Embryonic facial prominence (tissue), 1 donor: ENCODE measurements around the gene DCLK1.

ENCODE experiments used
- DNase-seq: peaks from one replicate; pipeline ENCODE4 v3.0.0-alpha.2; 2016; ENCODE audit errors: extremely low spot score

Gene DCLK1

DNA sequence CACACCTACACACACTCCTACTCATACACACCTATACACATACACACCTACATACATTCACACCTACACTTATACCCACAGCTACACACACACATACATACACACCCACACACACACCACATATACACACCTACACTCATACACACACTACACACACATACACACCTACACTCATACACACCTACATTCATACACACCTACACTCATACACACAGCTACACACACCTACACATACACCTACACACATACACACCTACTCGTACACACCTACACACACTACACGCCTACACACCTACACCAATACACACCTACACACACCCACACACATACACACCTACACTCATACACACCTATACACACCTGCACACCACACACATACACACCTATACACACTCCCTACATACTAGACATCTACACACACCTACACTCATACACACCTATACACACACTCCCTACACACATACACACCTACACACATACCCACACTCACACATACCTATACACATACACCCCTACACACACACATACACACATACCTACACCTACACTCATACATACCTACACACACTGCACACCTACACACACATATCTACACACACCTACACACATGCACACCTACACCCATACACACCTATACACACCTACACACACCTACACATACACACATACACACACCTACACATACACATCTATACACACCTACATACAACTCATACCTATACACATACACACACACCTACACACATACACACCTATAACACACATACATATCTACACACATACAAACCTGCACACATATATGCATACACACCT is 369.5 kb downstream of the DCLK1 start:
- DNase-seq = no peak

GRCh38 chr13:35760735-35761281 is 370.4 kb downstream of the DCLK1 start:
- DNase-seq = no peak

DNA sequence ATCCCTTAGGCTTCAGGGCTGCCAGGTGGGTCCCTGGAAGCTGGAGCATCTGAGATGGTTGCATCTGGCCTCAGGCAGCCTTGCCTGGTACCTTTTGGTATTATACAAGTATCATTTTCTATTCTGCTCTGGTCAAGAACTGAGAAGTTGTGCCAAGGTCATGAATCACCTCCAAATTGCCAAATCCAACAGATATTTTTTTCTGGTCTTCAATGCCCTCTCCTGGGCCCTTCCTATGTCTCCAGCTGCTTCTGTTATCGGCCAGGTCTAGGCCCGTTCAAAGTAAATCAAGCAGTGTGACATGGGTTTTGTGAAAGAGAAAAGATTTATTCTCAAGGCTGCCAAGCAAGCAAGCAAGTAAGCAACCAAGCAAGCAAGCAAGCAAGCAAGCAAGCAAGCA is 383.6 kb downstream of the DCLK1 start:
- DNase-seq = no peak

DNA sequence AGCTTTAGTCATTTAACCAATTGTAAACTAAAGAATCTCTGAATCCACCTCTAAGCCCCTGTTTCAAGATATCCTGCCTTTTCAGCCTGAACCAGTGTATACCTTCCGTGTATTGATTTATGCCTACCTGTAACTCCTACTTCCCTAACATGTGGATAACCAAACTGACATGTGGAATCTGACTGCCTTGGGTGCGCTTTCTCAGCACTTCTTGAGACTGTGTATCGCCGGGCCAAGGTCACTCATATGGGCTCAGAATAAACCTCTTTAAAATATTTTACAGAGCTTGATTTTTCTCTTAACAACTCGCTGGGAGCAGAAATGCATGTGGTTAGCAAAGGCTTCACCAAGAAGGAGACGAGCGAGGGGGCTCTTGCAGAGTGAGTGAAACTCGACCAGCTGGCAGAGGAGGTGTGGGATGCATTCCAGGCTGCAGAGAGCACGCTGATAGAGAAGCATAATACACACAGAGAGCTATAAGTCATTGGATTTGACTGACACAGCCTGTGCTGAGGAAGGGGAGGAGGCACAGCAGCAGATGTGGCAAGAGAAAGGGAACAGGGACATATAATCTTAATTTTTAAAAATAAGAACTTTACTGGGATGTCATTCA is 386.5 kb downstream of the DCLK1 start:
- no peak for DNase-seq

DNA sequence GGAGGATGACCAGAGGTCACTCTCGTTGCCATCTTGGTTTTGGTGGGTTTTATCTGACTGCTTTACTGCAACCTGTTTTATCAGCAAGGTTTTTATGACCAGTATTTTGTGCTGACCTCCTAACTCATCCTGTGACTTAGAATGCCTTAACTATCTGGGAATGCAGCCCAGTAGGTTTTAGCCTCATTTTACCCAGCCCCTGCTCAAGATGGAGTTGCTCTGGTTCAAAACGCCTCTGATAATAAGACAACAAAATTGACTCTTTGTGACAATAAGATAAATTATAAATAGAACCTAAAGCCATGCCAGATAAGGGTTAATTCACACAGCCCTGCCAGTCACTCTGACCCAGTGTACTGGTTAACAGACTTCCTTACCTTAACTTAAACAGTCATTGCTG is 387.0 kb downstream of the DCLK1 start:
- DNase-seq = no peak

DNA sequence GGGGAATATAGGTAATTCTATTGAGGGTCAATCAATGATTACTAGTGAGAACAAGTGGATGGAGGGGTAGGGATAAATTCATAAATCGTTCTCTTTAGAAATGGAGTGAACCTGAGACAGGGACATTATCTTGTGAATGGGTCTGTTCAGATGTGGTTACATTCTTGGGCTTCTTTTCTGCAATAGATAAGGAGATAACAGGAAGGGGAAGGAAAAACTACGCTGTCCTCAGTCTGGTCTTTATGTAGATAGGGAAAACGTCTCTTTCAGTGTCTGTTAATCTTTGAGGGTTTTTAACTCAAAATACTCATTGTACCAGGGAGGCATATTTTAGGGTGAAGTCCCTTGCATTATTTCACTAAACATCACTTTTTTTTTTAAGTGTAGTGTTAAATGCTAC is 388.0 kb downstream of the DCLK1 start:
- no peak for DNase-seq

GRCh38 chr13:35741657-35742056 is 389.5 kb downstream of the DCLK1 start:
- no peak for DNase-seq

DNA sequence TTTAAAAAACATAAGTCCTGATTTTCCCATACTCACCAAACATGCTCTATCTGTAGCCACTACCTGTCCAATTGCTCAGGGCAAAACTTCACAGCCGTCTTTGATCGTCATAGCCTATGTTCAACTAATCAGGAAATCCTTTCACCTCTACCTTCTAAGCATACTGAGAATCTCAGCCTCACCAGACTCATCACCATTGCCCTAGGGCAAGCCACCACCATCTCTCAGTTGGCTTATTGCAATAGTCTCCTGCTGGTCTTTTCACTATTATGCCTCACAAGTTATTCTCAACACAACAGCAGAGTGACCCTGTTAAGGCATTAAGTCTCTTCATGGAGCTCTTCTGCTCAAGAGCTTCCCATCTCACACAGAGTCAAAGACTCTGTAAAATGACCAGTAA is 394.3 kb downstream of the DCLK1 start:
- DNase-seq = no peak

DNA sequence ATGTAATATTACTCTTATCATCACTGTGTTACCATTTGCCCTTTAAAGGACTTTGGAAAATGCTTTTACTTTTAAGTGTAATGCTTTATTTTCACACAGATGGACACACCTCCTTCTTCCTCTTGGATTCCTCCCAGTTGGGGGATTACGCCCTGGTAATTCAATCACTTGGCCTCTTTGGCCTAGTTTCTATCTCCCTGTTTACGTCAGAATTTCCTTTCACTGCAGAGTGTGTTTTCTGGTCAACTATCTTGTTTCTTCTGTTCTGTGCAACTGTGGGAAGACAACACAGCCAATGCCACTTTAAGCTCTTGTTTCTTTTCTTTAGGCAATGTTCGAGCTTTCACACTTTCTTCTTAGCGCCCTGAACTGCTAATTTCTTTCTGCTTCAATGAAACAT is 397.4 kb downstream of the DCLK1 start:
- no peak for DNase-seq

- DNase-seq = no peak
These were observed 398.6 kb downstream of the DCLK1 start for GRCh38 chr13:35732565-35732964.

- DNase-seq = no peak
These were observed 399.7 kb downstream of the DCLK1 start for GRCh38 chr13:35731471-35731870.

DNA sequence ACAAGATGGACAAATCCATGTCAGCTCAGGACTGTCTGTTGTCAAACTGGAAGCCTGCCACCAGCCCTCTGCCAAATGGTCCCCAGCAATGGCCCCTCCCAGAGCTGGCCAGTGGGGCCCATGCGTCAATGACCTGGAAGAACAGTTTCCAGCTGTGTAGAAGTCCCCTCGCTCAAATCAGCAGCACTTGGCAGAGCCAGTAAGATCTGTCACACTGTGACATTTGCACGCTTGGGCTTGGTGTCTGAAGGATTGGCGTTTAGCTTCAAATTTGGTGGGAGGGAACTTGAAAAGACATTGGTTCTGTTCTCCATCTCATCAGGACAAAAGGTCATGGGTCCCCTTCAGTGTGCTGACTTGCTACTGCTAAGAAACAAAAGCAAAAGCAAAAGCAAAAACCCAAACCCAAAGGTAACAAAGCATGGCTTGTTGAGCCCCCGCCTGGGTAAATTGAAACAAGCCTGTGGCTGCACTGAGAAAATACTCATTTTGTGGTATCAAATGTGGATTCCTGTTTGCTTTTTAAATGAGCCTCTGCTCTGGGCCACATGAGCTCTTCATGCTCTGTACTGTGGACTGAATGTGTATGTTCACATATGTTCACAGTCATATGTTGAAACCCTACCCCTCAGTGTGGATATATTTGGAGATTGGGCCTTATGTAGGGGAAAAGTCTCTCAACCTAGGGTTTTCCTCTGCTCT is 401.1 kb downstream of the DCLK1 start:
- no peak for DNase-seq

DNA sequence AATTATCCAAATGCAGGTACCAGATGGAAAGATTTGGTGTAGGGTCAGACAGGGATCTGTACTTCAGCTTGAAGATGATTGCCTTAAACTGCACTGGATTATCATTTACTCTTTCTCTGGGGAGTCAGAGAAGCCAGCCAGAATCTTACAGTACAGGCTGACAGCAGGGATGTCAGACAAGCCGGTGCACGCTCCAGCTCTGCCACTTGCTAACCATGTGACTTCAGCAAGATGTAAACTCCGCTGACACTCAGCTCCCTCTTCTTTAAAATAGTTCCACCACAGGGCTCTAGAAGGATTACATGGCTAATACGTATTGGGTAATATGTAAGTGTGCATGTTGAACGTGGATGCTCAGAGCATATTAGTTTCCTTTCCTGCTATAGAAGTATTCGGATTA is 403.3 kb downstream of the DCLK1 start:
- DNase-seq = no peak

DNA sequence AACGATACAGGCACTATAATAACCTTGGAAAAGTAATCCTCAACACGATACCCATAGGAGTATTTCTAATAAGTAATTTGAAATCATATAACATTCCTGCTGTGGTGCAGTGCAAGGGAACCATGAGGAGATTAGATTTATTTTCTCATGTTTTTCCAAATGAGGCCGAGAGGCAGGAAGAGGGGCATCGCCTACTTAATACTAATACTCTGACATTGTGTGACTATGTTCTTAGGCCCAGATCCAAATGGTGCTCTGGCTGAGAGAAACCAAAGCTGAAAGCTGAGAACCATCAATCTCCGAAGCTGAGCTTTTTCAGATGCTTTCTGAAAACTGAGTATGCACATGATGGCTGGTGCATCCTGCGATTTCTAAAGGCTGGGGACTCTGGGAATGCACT is 406.7 kb downstream of the DCLK1 start:
- DNase-seq = no peak

DNA sequence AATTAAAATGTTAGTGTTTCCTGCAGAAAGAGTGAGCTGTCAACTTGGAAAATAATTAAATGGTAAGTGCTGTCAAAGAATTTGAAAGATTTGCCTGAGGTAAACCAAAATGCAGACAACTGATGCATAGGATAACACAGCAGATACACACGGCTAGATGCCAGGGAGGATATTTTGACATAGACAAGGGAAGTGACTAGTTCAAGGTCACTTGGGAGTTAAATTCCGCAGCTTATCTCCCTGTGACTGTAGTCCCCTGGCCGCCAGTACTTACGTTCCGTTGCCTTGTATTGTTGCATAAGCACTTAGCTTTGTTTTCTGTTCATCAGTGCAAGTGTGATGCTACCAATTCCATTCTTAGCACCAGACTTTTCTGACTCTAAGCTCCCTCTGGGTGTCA is 407.4 kb downstream of the DCLK1 start:
- DNase-seq = no peak

DNA sequence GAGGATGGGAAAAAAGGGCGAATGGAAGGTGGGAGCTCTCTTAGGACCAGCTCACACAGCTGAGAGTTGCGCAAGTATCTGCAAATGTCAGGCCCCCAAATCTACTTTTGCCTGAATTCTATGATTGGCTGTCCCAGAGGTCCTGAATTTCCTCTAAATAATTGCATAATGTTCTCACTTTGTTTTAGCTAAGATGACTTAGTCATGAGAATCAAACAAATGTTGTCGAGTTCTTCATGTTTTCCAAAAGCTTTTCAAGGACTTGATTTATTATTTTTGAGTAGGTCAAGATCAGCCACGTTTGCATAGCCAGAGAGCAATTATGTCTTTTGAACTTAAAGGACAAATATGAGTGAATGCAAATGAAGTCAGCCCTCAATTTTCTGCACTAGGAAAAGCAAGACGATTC is 408.1 kb downstream of the DCLK1 start:
- no peak for DNase-seq

GRCh38 chr13:35722458-35723052 is 408.6 kb downstream of the DCLK1 start:
- DNase-seq = no peak

DNA sequence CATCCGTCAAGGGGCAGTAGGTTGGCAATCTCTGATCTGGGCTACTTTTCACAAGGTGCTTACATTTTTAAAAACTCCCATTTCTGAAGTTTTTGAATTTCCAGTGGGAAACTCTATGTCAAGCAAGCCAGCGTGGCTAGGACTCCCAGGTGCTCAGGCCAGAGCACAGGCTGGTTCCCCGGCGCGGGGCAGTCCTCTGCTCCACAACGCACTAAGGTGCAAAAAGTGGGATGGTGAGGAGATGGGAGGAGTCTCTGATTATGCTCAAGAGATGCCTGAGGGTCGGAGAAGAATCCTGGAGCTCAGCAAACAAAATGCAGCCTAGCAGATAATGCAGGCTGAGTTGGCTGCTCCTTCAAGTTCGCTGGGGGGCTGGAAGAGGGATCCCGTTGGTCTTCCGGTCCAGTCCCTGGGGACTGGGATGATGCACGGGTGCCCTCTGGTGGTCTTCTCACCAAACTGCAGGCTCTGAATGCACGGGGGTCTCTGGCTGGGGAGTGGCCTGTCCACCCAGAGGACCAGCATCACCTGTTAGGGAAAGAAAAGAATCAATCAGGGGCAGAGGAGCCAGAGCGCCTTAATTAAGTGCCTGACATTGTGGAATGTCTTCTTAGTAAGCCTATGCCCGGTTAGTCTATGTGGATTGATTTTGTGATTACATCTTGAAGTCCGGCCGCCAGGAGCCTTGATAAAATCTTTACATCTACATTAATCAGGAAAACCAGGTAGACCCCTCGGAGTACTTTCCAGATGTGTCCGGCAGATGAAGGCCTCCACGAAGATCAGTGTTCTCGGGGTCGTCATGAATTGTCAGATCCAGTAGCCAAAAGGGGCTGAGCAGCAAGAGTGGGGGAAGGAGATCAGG is 410.3 kb downstream of the DCLK1 start:
- no peak for DNase-seq

- no peak for DNase-seq
These were observed 410.9 kb downstream of the DCLK1 start for GRCh38 chr13:35720290-35720689.
